Measurements from ENCODE around the gene OR2T34. TPM values are rescaled to one million over a fixed set of nuclear protein-coding genes. Genes with fewer than 3 reads are reported as not detected.
"Not testable (repeated sequence)": the region's sequence is repeated elsewhere in the genome, so short reads cannot be mapped to it uniquely, and the experiment has no call there.

OR2T34 gene, protein sequence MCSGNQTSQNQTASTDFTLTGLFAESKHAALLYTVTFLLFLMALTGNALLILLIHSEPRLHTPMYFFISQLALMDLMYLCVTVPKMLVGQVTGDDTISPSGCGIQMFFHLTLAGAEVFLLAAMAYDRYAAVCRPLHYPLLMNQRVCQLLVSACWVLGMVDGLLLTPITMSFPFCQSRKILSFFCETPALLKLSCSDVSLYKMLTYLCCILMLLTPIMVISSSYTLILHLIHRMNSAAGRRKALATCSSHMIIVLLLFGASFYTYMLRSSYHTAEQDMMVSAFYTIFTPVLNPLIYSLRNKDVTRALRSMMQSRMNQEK
- not detected for total RNA-seq

DNA sequence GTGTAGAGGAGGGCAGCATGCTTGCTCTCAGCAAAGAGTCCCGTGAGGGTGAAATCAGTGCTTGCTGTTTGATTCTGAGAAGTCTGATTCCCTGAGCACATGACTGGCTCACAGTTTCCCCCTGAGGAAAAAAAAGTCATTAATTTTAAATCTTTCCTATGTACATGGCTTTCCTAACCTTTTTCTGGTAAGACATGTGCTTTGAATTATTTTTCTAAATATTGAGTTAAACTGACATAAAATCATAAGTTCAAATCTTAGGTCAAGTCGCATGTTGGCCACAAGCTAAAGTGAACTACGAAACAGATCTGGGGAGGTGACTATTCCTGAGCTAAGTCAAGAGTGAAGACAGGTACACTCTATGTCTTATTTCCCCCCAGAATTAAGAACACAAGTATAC lies at the start of gene OR2T34:
Gene OR2T34, minus strand, starts transcription at position 101 of the 400 bp plus-strand sequence. Its CDS starts 0 bp downstream, at position 101.
- H3K4me1 ChIP-seq; DNase-seq; H3K36me3 ChIP-seq; intact Hi-C loops (cut with DNase I; ENCODE audit: low total_unique reads); H3K9me3 ChIP-seq; H3K27ac ChIP-seq; H3K4me3 ChIP-seq; H3K27me3 ChIP-seq: not testable (repeated sequence)

DNA sequence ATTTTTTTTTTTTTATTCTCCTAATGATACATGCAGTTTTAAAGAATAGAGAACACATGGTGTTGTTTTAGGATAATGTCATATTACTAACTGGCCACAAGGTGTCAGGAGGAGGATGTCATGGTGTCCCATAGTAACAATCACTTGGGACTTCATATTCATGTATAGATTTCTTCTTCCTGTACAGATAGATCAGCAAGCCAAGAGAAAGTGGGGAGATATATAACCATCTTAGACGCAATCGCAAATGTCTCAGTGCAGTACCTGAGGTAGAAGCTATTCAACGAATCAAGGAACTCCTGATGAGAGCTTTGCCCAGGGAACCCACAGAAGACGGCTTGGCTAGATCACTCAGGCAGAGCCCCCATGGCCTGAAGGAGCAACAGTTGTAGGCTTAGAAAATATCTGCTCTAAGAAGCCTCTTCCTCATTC lies 48.0 kb upstream of the OR2T34 start:
- TF ChIP-seq, protein P1, sequence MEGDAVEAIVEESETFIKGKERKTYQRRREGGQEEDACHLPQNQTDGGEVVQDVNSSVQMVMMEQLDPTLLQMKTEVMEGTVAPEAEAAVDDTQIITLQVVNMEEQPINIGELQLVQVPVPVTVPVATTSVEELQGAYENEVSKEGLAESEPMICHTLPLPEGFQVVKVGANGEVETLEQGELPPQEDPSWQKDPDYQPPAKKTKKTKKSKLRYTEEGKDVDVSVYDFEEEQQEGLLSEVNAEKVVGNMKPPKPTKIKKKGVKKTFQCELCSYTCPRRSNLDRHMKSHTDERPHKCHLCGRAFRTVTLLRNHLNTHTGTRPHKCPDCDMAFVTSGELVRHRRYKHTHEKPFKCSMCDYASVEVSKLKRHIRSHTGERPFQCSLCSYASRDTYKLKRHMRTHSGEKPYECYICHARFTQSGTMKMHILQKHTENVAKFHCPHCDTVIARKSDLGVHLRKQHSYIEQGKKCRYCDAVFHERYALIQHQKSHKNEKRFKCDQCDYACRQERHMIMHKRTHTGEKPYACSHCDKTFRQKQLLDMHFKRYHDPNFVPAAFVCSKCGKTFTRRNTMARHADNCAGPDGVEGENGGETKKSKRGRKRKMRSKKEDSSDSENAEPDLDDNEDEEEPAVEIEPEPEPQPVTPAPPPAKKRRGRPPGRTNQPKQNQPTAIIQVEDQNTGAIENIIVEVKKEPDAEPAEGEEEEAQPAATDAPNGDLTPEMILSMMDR (IDR thresholded peaks at IDR 0.05): peak in 1 of 4 experiments; percentile 22
- TF ChIP-seq POLR2A (IDR thresholded peaks at IDR 0.05): no peak
- H3K27ac ChIP-seq: no peak overlapping the region
- no peaks in the 10 kb centered on the region for H3K36me3 ChIP-seq
- no peaks in the 10 kb centered on the region for H3K27me3 ChIP-seq
- no peak for DNase-seq
- H3K9me3 ChIP-seq: no peaks in the 10 kb centered on the region
- H3K4me3 ChIP-seq: no peak overlapping the region
- no peaks in the 10 kb centered on the region for H3K4me1 ChIP-seq
- intact Hi-C loops (cut with DNase I; ENCODE audit: low total_unique reads): no loop called here

DNA sequence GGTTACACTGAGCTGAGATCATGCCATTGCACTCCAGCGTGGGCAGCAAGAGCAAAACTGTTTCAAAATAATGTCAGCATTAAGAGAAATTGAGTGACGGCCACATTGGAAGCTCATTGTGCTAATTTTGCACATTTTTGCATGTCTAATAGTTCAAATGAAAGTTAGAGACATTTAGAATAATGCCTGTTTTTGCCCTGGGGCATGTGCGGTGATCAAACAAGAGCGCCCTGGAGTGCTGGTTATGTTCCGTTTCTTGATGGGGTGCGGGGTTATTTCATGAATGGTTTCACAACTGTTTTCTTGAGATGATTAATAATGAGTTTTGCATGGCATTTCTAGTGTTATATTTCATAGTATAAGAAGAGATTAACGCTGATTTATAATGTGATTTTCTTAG lies 47.2 kb upstream of the OR2T34 start:
- Histone ChIP-seq H3K9me3 (no peaks in the 10 kb centered on the region), H3K27me3 (no peaks in the 10 kb centered on the region), H3K4me3 (no peak overlapping the region), H3K36me3 (no peaks in the 10 kb centered on the region), H3K27ac (no peak overlapping the region), H3K4me1 (no peaks in the 10 kb centered on the region)
- DNase-seq: no peak
- intact Hi-C loops (cut with DNase I; ENCODE audit: low total_unique reads): no loop called here
- no peak for TF ChIP-seq POLR2A (IDR thresholded peaks at IDR 0.05)
- TF ChIP-seq, protein P1 (IDR thresholded peaks at IDR 0.05): no peak

DNA sequence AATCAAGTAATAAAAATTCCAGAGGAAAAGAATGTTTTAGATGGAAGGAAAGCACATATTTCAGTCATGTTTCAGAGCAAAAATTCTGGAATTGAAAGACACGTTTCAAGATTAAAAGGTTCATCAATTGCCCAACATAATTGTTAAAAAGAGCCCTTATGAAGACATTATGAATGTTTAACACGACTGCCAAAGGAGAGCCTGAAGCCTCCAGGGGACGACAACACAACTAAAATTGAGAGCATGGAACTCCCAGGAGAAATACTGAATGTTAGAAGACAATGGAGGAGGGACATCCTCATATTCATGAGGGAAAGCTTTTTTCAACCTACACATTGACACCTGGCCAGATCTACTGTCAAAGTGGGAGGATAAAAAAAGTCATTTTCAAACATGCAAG lies 44.3 kb upstream of the OR2T34 start:
- no peak for TF ChIP-seq POLR2A (IDR thresholded peaks at IDR 0.05)
- TF ChIP-seq, protein P1 (IDR thresholded peaks at IDR 0.05): peak in 3 of 4 experiments; percentile 25 to 34 (median 30)
- intact Hi-C loops (cut with DNase I; ENCODE audit: low total_unique reads): no loop called here
- Histone ChIP-seq H3K4me3 (no peak overlapping the region), H3K36me3 (no peaks in the 10 kb centered on the region), H3K27ac (no peak overlapping the region), H3K9me3 (no peaks in the 10 kb centered on the region), H3K27me3 (no peaks in the 10 kb centered on the region), H3K4me1 (no peaks in the 10 kb centered on the region)
- no peak for DNase-seq

DNA sequence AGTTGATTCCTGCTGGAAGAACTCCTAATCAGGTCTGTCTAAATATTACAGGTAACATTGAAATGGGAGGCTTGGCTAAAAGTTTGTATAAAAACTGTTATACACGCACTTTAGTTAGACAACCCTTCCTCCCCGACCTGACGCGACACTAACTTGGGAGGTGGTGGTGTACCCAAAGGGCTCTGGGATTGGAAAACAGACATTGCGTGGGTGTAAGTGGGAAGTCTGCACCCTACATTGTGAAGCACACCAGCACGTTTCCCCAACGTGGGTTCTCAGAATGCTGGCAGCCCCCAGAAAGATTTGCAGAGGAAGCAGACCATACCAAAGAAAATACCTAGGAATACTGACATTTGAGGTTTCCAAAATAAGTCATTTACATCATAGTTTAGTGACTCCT lies 43.6 kb upstream of the OR2T34 start:
- H3K4me1 ChIP-seq: no peaks in the 10 kb centered on the region
- H3K9me3 ChIP-seq: no peaks in the 10 kb centered on the region
- no peak overlapping the region for H3K27ac ChIP-seq
- H3K4me3 ChIP-seq: no peak overlapping the region
- no peaks in the 10 kb centered on the region for H3K36me3 ChIP-seq
- DNase-seq: no peak
- TF ChIP-seq POLR2A (IDR thresholded peaks at IDR 0.05): no peak
- TF ChIP-seq, protein P1 (IDR thresholded peaks at IDR 0.05): no peak
- intact Hi-C loops (cut with DNase I; ENCODE audit: low total_unique reads): no loop called here
- H3K27me3 ChIP-seq: no peaks in the 10 kb centered on the region

Data from uterus (tissue), 4 donors.